Measurements from ENCODE around the gene WDR6. TPM values are rescaled to one million over a fixed set of nuclear protein-coding genes. Genes with fewer than 3 reads are reported as not detected.

Gene WDR6
- total RNA-seq, 1 experiment from 2014 or later: 88.5 TPM

DNA sequence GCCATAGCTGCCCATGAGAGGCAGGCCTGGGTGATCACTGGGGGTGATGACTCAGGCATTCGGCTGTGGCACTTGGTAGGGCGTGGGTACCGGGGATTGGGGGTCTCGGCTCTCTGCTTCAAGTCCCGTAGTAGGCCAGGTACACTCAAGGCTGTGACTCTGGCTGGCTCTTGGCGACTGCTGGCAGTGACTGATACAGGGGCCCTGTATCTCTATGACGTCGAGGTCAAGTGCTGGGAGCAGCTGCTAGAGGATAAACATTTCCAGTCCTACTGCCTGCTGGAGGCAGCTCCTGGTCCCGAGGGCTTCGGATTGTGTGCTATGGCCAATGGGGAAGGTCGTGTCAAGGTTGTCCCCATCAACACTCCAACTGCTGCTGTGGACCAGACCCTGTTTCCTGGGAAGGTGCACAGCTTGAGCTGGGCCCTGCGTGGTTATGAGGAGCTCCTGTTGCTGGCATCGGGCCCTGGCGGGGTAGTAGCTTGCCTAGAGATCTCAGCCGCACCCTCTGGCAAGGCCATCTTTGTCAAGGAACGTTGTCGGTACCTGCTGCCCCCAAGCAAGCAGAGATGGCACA, 5.3 kb downstream of the WDR6 start:
- no peak for DNase-seq (ENCODE audit: low spot score)
- ChIA-PET POLR2A (ENCODE audit: low non-redundant PET) (no interaction called here), CTCF (no interaction called here)
- Histone ChIP-seq H3K36me3 (ENCODE audit: insufficient read depth, low read length, poor library complexity, severe bottlenecking) (peaks cover 16% of the 10 kb centered on the region), H3K27me3 (replicated peaks; ENCODE audit: insufficient read depth, low read depth, low read length, poor library complexity) (no peaks in the 10 kb centered on the region), H3K9me3 (ENCODE audit: low read depth, low read length, poor library complexity, severe bottlenecking) (no peaks in the 10 kb centered on the region), H3K4me3 (ENCODE audit: low read depth, low read length, poor library complexity, severe bottlenecking) (no peak overlapping the region), H3K4me1 (ENCODE audit: insufficient read depth, low read length, poor library complexity, severe bottlenecking) (no peaks in the 10 kb centered on the region), H3K27ac (ENCODE audit: low read depth, low read length, poor library complexity, severe bottlenecking) (no peak overlapping the region)
- intact Hi-C loops (cut with micrococcal nuclease; ENCODE audit: unreplicated experiment): no loop called here
- TF ChIP-seq EZH2 (IDR thresholded peaks at IDR 0.05; ENCODE audit: borderline replicate concordance, low read depth, low read length, poor library complexity, severe bottlenecking): no peak
- TF ChIP-seq, protein P1, sequence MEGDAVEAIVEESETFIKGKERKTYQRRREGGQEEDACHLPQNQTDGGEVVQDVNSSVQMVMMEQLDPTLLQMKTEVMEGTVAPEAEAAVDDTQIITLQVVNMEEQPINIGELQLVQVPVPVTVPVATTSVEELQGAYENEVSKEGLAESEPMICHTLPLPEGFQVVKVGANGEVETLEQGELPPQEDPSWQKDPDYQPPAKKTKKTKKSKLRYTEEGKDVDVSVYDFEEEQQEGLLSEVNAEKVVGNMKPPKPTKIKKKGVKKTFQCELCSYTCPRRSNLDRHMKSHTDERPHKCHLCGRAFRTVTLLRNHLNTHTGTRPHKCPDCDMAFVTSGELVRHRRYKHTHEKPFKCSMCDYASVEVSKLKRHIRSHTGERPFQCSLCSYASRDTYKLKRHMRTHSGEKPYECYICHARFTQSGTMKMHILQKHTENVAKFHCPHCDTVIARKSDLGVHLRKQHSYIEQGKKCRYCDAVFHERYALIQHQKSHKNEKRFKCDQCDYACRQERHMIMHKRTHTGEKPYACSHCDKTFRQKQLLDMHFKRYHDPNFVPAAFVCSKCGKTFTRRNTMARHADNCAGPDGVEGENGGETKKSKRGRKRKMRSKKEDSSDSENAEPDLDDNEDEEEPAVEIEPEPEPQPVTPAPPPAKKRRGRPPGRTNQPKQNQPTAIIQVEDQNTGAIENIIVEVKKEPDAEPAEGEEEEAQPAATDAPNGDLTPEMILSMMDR (conservative IDR thresholded peaks at IDR 0.05; ENCODE audit: low read depth, low read length): no peak
- BruUV-seq (replicated peaks): no TSS peak

DNA sequence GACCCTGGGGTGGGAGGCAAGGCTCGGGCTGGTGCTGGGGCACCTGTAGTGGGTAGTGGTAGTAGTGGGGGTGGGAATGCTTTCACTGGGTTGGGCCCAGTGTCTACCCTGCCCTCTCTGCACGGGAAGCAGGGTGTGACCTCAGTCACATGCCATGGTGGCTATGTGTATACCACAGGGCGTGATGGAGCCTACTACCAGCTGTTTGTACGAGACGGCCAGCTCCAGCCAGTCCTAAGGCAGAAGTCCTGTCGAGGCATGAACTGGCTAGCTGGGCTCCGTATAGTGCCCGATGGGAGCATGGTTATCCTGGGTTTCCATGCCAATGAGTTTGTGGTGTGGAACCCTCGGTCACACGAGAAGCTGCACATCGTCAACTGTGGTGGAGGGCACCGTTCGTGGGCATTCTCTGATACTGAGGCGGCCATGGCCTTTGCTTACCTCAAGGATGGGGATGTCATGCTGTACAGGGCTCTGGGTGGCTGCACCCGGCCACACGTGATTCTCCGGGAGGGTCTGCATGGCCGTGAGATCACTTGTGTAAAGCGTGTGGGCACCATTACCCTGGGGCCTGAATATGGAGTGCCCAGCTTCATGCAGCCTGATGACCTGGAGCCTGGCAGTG, 6.0 kb downstream of the WDR6 start:
- POLR2A ChIA-PET (ENCODE audit: low non-redundant PET): no interaction called here
- no peak for DNase-seq (ENCODE audit: low spot score)
- H3K4me3 ChIP-seq (ENCODE audit: low read depth, low read length, poor library complexity, severe bottlenecking): no peak overlapping the region
- H3K4me1 ChIP-seq (ENCODE audit: insufficient read depth, low read length, poor library complexity, severe bottlenecking): no peaks in the 10 kb centered on the region
- no peak overlapping the region for H3K27ac ChIP-seq (ENCODE audit: low read depth, low read length, poor library complexity, severe bottlenecking)
- CTCF ChIA-PET: no interaction called here
- intact Hi-C loops (cut with micrococcal nuclease; ENCODE audit: unreplicated experiment): no loop called here
- H3K9me3 ChIP-seq (ENCODE audit: low read depth, low read length, poor library complexity, severe bottlenecking): no peaks in the 10 kb centered on the region
- no peaks in the 10 kb centered on the region for H3K27me3 ChIP-seq (replicated peaks; ENCODE audit: insufficient read depth, low read depth, low read length, poor library complexity)
- no TSS peak for BruUV-seq (replicated peaks)
- peaks cover 16% of the 10 kb centered on the region for H3K36me3 ChIP-seq (ENCODE audit: insufficient read depth, low read length, poor library complexity, severe bottlenecking)
- TF ChIP-seq, protein P1 (conservative IDR thresholded peaks at IDR 0.05; ENCODE audit: low read depth, low read length): no peak
- no peak for TF ChIP-seq EZH2 (IDR thresholded peaks at IDR 0.05; ENCODE audit: borderline replicate concordance, low read depth, low read length, poor library complexity, severe bottlenecking)

DNA sequence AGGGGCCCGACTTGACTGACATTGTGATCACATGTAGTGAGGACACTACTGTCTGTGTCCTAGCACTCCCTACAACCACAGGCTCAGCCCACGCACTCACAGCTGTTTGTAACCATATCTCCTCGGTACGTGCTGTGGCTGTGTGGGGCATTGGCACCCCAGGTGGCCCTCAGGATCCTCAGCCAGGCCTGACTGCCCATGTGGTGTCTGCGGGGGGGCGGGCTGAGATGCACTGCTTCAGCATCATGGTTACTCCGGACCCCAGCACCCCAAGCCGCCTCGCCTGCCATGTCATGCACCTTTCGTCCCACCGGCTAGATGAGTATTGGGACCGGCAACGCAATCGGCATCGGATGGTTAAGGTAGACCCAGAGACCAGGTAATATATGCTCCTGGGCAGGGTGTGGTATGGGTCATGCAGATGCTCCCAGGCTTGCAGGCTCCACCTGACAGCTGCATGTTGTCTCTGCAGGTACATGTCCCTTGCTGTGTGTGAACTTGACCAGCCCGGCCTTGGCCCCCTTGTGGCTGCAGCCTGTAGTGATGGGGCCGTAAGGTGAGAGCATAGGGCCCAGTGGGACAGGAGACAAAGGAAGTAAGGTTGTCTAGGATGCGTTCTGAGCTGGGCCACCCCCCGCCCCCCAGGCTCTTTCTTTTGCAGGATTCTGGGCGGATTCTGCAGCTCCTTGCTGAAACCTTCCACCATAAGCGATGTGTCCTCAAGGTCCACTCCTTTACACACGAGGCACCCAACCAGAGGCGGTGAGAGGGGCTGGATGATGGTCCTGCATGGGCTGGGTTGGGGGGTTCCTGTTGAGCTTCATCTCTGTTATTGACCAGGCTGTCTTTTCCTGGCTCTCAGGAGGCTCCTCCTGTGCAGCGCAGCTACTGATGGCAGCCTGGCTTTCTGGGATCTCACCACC, 6.8 kb downstream of the WDR6 start:
- intact Hi-C loops (cut with micrococcal nuclease; ENCODE audit: unreplicated experiment): no loop called here
- no peak overlapping the region for H3K4me3 ChIP-seq (ENCODE audit: low read depth, low read length, poor library complexity, severe bottlenecking)
- ChIA-PET POLR2A (ENCODE audit: low non-redundant PET) (no interaction called here), CTCF (no interaction called here)
- H3K36me3 ChIP-seq (ENCODE audit: insufficient read depth, low read length, poor library complexity, severe bottlenecking): peaks cover 16% of the 10 kb centered on the region
- no peaks in the 10 kb centered on the region for H3K4me1 ChIP-seq (ENCODE audit: insufficient read depth, low read length, poor library complexity, severe bottlenecking)
- no peak for TF ChIP-seq EZH2 (IDR thresholded peaks at IDR 0.05; ENCODE audit: borderline replicate concordance, low read depth, low read length, poor library complexity, severe bottlenecking)
- TF ChIP-seq, protein P1 (conservative IDR thresholded peaks at IDR 0.05; ENCODE audit: low read depth, low read length): peak; percentile 40
- BruUV-seq (replicated peaks): no TSS peak
- DNase-seq (ENCODE audit: low spot score): no peak
- H3K27ac ChIP-seq (ENCODE audit: low read depth, low read length, poor library complexity, severe bottlenecking): no peak overlapping the region
- no peaks in the 10 kb centered on the region for H3K27me3 ChIP-seq (replicated peaks; ENCODE audit: insufficient read depth, low read depth, low read length, poor library complexity)
- no peaks in the 10 kb centered on the region for H3K9me3 ChIP-seq (ENCODE audit: low read depth, low read length, poor library complexity, severe bottlenecking)

All from A673 (cell line).